ENCODE measurements around the gene NFAM1.

- TF ChIP-seq CTCF (IDR thresholded peaks at IDR 0.05), result no peak
- no peak for TF ChIP-seq POLR2AphosphoS5 (IDR thresholded peaks at IDR 0.05)
- no peak for TF ChIP-seq POLR2A (IDR thresholded peaks at IDR 0.05)
- TF ChIP-seq EP300 (IDR thresholded peaks at IDR 0.05), result no peak
Measured at GRCh38 chr22:42428760-42429159, 3.4 kb downstream of the NFAM1 start.
